Retinal pigment epithelial cell (primary cell): ENCODE measurements around the gene MTCH1.

Experiments
- DNase-seq: peaks from one replicate; pipeline ENCODE4 v3.0.0-alpha.2; 2010; ENCODE audit warnings: low read depth
- H3K4me3 ChIP-seq: 2 replicates; pipeline ENCODE4 v1.5.1; 2011; ENCODE audit warnings: mild to moderate bottlenecking, low read length, control low read depth, moderate library complexity
- TF ChIP-seq, protein P1 (sequence below): conservative IDR thresholded peaks from 2 replicates; pipeline ENCODE4 v1.5.1; 2011; ENCODE audit warnings: low read depth, low read length, control low read depth, inconsistent platforms

Gene MTCH1

DNA sequence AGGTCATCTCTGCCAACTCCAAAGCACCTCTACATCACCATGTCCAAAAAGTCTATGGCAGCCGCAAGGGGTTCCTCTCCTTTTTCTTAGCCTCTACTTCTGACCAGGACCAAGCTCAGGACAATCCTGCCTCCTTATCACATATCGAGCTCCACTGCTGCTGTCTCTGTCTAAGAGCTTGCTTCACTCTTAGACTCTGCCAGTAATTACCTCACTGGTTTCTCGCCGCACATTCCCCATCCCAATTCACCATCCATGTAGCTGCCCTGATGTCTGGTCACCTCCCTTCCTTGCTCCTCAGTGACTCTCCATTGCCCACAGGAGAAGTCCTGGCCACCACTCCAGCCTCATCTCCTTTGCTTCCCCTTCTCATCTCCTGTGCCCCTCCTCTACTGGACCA lies 55.5 kb downstream of the MTCH1 start:
- H3K4me3 ChIP-seq, result no peak overlapping the region
- TF ChIP-seq, protein P1, sequence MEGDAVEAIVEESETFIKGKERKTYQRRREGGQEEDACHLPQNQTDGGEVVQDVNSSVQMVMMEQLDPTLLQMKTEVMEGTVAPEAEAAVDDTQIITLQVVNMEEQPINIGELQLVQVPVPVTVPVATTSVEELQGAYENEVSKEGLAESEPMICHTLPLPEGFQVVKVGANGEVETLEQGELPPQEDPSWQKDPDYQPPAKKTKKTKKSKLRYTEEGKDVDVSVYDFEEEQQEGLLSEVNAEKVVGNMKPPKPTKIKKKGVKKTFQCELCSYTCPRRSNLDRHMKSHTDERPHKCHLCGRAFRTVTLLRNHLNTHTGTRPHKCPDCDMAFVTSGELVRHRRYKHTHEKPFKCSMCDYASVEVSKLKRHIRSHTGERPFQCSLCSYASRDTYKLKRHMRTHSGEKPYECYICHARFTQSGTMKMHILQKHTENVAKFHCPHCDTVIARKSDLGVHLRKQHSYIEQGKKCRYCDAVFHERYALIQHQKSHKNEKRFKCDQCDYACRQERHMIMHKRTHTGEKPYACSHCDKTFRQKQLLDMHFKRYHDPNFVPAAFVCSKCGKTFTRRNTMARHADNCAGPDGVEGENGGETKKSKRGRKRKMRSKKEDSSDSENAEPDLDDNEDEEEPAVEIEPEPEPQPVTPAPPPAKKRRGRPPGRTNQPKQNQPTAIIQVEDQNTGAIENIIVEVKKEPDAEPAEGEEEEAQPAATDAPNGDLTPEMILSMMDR, result no peak
- DNase-seq, result no peak

DNA sequence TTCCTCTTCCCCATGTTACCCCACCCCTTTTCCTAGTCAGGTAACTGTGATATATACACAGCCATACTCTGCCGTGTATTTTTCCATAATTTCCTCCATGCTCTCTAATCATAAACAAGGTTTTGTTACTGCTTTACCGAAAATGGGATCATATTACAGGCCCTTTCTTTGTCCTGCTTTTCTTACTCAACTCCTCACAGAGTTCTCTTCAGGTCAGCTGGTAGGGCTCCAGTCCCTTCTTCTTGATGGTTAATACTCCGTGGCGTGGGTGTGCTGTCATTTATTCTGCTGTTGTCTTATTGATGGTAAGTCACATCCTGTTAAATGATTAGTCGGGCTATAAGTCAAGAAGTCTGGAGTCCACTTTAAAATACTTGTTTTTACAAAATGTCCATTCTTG lies 56.4 kb downstream of the MTCH1 start:
- no peak for DNase-seq
- TF ChIP-seq, protein P1, result no peak
- H3K4me3 ChIP-seq, result no peak overlapping the region

DNA sequence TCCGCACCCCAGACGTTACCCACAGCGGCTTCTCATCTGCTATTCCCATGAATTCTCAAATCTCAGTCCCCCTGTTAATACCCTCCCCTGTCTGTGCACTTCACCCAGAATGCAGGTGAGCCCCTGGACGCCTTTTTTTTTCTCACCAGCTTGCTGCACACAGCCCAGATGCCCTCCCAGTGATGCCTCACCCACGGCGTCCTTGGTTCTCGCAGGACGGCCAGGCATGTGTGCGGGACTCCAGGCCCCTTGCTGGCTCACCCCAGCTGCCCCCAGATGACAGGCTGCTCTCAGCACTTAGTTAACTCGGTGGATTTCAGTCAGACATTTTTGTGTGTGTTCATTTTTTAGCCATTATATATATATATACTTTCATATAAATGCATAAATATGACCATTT lies 56.8 kb downstream of the MTCH1 start:
- DNase-seq, result no peak
- TF ChIP-seq, protein P1, result no peak
- H3K4me3 ChIP-seq, result no peak overlapping the region

- H3K4me3 ChIP-seq, result no peak overlapping the region
- DNase-seq, result no peak
- TF ChIP-seq, protein P1, result no peak
Measured at GRCh38 chr6:36928547-36928918, 57.5 kb downstream of the MTCH1 start.

DNA sequence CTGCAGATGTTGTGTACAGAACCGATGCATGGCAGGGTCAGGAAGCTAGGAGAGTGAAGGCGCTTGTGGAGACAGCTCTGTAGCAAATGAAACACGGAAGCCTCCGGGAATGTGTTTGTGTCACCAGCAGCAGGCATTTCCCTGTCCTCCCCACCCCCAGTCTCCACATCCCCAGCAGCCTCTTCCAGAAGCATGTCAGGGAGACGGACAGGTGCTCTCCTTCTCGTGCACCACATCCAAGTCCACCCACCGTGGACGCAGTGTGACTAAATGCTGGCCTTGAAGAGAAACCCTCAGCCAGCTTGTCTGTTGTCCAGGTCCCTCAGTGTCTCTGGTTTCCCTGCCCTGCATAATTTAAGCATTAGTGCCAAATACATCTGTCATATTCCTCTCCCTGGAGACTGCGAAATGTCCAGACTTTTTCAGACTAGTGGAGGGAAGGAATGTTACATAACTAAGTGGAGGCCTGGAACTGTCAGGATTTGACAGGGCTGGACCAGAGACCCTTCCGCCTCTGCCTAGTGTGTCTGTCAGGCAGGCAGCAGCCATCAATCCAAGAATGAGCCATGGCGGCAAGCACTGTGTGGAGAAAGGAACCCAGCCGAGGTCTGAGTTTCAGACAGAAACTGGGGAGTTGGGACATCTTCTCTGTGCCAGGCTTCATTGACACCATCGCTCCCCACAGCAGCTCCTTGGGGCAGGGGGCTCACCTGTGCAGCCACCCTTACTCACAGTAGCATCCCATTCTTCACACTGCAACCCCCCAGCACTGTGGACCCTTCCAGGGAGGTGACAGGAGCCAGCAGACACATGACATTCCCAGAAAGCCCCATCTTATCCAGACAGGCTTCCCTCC lies 58.1 kb downstream of the MTCH1 start:
- H3K4me3 ChIP-seq, result no peak overlapping the region
- DNase-seq, result no peak
- TF ChIP-seq, protein P1, result no peak

DNA sequence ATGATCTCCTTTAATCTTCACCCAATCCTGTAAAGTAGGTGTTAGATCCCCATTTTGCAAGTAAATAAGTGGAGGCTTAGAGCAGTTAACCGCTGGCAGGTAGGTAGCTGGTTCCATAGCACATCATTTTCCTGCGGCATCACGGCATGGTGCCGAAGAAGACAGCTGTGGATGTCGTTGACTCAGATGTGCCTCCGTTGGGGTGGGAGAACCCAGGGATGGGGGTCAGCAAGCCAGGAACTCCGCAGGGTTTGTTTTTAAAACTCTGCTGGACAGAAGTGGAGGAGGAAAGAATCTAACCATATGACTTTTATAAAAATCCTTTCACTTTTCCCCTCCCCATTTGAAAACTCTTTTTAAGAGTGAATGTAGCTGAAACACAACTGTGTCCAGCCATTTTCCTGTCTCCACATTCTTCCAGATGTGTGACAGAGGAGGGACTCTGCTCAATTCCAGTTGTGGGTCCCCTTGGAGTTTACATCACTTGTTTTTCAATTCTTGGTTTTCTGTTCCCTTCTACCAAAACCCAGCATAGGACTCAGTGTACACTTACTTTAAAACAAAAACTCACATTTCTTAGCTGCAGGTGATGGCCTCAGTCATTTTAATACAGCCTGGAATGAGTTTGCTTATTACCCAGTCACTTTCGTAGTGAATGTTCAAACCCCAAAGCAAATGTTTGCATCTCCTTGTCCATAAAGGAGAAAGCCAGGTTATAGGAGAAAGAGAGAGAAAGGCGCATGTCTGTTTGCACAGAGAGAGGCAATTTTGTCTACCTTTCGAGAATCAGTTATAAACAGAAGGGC lies 59.1 kb downstream of the MTCH1 start:
- TF ChIP-seq, protein P1, result no peak
- no peak for DNase-seq
- H3K4me3 ChIP-seq, result no peak overlapping the region

DNA sequence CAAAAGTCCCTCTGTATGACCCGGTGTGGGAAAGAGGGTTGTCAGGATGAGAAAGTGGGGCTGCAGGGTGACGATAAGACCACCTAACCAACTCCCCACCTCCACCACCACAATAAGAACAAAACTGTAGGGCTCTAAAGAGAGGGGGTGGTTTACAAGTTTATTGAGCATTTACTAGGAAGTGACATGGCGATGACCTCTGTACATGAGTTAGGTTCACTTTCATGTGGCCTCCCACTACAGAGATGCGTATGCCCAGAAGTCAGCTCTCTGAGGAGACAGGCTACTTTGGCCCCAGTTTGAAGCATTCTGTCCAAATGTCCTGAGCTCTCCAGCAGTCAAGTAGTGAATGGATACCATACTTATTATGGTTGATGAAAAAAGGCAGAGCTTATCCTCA lies 60.2 kb downstream of the MTCH1 start:
- DNase-seq, result no peak
- no peak overlapping the region for H3K4me3 ChIP-seq
- TF ChIP-seq, protein P1, result no peak
